GM18526 (cell line): ENCODE measurements around the gene XPNPEP1.

ENCODE experiments used
- POLR2A ChIP-seq: IDR thresholded peaks from 3 replicates; pipeline ENCODE4 v1.6.1; 2011; ENCODE audit not compliant: insufficient read length; ENCODE audit errors: extremely low read depth

The XPNPEP1 gene

GRCh38 chr10:109933984-109934565 is 10.8 kb upstream of the XPNPEP1 start:
- no peak for TF ChIP-seq POLR2A

- TF ChIP-seq POLR2A: no peak
Observed at GRCh38 chr10:109932968-109933367, 9.7 kb upstream of the XPNPEP1 start.

DNA sequence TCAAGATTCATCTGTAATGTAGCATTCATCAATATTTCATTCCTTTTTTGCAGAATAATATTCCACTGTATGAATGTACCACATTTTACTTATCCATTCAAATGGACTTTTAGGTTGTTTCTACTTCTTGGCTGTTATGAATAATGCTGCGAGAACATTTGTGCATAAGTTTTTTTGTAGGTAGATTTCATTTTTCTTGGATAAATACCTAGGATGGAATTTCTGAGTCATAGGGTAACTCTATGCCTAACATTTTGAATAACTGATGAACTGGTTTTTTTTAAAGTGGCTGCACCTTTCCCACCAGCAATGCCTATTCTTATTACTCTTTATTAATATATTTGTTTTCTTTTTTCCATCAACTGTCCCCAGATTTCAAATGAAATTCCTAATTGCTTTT is 9.1 kb upstream of the XPNPEP1 start:
- no peak for TF ChIP-seq POLR2A

- no peak for TF ChIP-seq POLR2A
Observed at GRCh38 chr10:109931163-109931562, 7.9 kb upstream of the XPNPEP1 start.

GRCh38 chr10:109929501-109930219 is 6.3 kb upstream of the XPNPEP1 start:
- no peak for TF ChIP-seq POLR2A

- no peak for TF ChIP-seq POLR2A
Observed at GRCh38 chr10:109928475-109928891, 5.2 kb upstream of the XPNPEP1 start.

GRCh38 chr10:109926825-109927224 is 3.5 kb upstream of the XPNPEP1 start:
- TF ChIP-seq POLR2A: no peak

- TF ChIP-seq POLR2A: no peak
Observed at GRCh38 chr10:109926061-109926745, 2.9 kb upstream of the XPNPEP1 start.

DNA sequence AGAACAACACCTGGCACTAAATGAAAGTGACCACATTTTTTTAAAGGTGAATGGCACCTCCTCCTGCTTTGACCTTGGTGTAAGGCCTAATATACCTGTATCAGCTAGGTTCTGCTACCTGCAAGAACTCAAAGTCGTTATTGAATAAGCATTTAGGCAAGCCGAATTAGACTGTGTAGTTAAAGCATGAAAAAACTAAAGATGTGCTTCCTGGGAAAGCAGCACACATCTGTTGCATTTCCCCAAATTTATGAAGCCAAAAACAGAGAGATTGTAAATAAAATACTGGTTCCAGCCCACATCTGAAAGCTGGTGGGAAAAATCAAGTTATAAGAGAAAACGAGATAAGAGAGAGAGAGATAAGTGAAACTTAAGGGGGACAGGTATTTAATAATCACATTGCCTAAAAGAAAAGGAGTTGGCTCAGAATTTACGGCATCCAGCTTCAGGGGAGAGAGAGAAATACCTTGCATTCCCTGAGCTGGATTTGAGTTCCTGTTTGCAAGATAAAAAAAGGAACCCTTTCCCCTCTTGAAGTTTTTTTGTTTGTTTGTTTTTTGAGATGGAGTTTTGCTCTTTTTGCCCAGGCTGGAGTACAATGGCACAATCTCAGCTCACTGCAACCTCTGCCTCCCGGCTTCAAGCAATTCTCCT is 1.8 kb upstream of the XPNPEP1 start:
- TF ChIP-seq POLR2A: no peak

GRCh38 chr10:109924087-109924486 is 776 bp upstream of the XPNPEP1 start:
- TF ChIP-seq POLR2A: no peak

GRCh38 chr10:109922358-109922975 is 844 bp downstream of the XPNPEP1 start:
- TF ChIP-seq POLR2A: no peak

- no peak for TF ChIP-seq POLR2A
Observed at GRCh38 chr10:109920016-109920415, 3.3 kb downstream of the XPNPEP1 start.

DNA sequence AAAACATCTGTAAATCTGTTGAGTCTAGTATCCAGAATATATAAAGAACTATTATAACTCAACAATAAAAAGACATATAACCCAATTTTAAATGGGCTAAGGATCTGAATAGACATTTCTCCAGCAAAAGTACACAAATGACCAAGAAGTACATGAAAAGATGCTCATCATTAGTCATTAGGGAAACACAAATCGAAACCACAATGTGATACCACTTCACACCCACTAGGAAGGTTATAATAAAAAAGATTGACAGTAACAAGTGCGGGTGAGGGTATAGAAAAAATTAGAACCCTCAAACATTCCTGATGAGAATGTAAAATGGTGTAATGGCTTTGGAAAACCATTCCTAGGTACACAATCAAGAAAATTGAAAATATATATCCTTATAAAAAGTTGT is 4.1 kb downstream of the XPNPEP1 start:
- no peak for TF ChIP-seq POLR2A

DNA sequence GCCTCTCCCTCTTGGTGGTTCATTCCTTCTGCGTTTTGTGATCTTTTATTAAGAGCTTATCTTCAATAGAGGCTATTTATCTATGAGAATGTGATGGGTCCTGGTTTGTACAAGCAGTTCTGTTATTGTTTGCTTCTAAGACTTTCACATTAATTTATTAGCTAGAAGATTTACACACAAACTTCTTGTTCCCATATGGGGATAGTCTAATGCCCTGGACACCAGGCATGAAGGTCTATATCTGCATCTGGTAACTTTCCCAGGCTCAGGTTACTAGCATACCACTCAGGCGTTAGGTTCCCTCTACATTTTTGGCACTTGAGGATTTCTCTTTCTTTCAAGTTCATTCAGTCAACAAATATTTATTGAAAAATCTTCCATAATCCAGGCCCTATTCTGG is 7.7 kb downstream of the XPNPEP1 start:
- TF ChIP-seq POLR2A: no peak

DNA sequence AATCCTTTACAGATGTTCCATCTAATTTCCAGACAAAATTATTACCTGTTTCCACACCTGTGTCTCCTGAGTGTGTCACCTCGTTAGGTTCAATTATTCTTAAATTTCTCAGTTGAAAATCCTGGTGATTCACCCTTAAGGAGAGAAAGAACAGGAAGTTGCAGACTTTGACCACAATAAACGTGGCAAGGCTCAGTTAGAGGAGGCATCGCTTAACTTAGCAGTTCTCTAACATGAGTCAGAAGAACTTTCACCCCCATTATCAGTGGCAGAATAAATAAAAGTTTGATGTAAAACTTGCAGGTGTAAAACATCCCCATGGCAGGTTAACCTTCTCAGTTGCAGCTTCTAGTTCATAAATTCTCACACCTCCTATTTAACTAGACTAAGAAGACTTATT is 8.3 kb downstream of the XPNPEP1 start:
- TF ChIP-seq POLR2A: no peak
